ENCODE data around the gene CCDC63.

CCDC63 gene

DNA sequence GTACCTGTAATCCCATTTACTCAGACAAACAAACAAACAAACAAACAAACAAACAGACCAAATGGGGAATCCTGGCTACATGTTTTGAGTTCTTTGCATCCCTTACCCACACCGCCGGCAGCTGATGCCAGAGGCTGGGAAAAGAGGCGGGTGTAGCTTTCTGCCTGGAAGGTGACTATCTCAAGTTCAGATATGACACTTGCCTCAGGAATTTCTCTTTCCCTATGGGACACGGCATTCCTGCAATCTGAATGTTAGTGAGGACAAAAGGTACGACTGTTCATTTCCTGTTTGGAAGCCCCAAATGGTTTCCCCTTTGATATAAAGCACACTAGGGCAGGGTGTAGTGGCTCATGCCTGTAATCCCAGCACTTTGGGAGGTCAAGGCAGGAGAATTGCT lies 70.7 kb downstream of the CCDC63 start:
- no peaks in the 10 kb centered on the region for H3K27me3 ChIP-seq (ENCODE audit: control insufficient read depth, insufficient read depth, low read length, poor library complexity, severe bottlenecking)
- no peaks in the 10 kb centered on the region for H3K36me3 ChIP-seq (ENCODE audit: control insufficient read depth, insufficient read depth, low read length)
- H3K27ac ChIP-seq (ENCODE audit: insufficient read depth, low read depth, low read length, poor library complexity, severe bottlenecking), result no peak overlapping the region
- H3K9me3 ChIP-seq (ENCODE audit: control insufficient read depth, low read length), result no peaks in the 10 kb centered on the region
- H3K4me1 ChIP-seq (ENCODE audit: control insufficient read depth, insufficient read depth, low read length), result peaks cover 1% of the 10 kb centered on the region
- H3K4me3 ChIP-seq (ENCODE audit: insufficient read depth, low read depth, low read length), result no peak overlapping the region
- WGBS, 2 experiments, result 84 to 86% methylated on average over 5 of the region's 5 CpGs

DNA sequence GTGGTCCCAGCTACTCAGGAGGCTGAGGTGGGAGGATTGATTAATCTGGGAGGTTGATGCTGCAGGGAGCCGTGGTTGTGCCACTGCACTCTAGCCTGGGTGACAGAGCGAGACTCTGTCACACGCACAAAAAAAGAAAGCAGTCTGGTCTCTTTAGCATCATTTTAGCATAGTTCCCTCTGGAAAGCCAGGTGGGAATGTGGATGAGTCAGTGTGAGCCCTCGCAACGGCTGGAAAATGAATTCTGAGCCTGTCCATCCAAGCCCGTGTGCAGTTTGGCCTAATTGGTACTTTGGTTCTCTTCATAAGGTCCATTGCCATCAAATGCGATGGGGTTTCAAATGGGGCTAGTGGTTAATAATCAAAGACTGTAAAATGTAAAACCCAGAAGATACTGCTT lies 71.2 kb downstream of the CCDC63 start:
- Histone ChIP-seq H3K36me3 (ENCODE audit: control insufficient read depth, insufficient read depth, low read length) (no peaks in the 10 kb centered on the region), H3K4me1 (ENCODE audit: control insufficient read depth, insufficient read depth, low read length) (peaks cover 6% of the 10 kb centered on the region), H3K27ac (ENCODE audit: insufficient read depth, low read depth, low read length, poor library complexity, severe bottlenecking) (no peak overlapping the region), H3K4me3 (ENCODE audit: insufficient read depth, low read depth, low read length) (no peak overlapping the region), H3K27me3 (ENCODE audit: control insufficient read depth, insufficient read depth, low read length, poor library complexity, severe bottlenecking) (no peaks in the 10 kb centered on the region), H3K9me3 (ENCODE audit: control insufficient read depth, low read length) (no peaks in the 10 kb centered on the region)
- 86 to 89% methylated on average over 7 of the region's 7 CpGs for WGBS, 2 experiments

DNA sequence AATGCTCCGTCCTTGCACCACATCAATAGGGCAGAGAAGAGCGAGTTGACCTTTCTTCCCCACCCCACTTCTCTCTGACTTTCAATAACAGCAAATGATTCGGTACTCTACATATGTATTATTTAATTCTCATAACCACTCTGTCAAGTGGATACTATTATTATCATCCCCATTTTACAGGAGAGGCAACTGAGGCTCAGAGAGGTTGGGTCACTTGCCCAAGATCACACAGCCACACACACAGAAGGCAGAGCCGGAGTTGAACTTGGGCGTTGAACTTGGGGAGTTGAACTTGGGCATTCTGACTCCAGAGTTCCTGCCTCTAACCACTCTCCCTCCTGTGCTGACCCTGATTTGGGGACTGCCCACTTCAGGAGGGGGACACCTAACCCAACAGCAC lies 72.9 kb downstream of the CCDC63 start:
- 90 to 91% methylated on average over 5 of the region's 5 CpGs for WGBS, 2 experiments
- no peaks in the 10 kb centered on the region for H3K27me3 ChIP-seq (ENCODE audit: control insufficient read depth, insufficient read depth, low read length, poor library complexity, severe bottlenecking)
- H3K9me3 ChIP-seq (ENCODE audit: control insufficient read depth, low read length), result no peaks in the 10 kb centered on the region
- H3K4me1 ChIP-seq (ENCODE audit: control insufficient read depth, insufficient read depth, low read length), result peaks cover 11% of the 10 kb centered on the region
- H3K4me3 ChIP-seq (ENCODE audit: insufficient read depth, low read depth, low read length), result no peak overlapping the region
- no peaks in the 10 kb centered on the region for H3K36me3 ChIP-seq (ENCODE audit: control insufficient read depth, insufficient read depth, low read length)
- no peak overlapping the region for H3K27ac ChIP-seq (ENCODE audit: insufficient read depth, low read depth, low read length, poor library complexity, severe bottlenecking)

DNA sequence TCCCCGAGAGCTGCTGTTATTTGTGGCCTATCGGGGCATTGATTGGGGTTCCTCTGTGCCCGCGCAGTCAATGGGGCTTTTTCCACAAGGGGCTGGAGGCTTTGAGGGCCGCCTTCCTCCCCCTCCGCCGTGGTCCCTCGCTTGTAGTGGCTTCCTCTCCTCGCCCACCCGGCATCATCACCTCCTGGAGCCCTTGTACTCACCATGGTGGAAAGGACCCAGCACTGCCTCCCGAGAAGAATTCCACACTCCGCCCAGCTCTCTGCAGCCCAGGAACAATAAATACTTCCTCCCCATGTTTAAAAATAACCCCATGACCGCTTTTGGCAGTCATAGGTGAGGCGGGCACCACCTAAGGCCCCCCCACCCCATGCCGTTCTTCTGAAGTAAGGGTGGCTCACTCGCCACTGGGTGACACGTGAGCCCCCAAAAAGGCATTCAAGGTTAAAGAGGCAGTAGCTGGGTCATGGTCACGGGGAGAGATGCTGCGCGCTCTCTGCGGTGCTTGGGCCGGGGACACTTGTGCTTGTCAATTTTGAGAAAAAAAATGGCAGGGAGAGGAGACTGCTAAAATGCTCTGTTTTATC lies 73.6 kb downstream of the CCDC63 start, which contains the start of gene MYL2:
MYL2 (minus strand) TSS at position 256 of the 587 bp plus-strand sequence; CDS start at position 206, 50 bp downstream.
- Histone ChIP-seq H3K4me1 (ENCODE audit: control insufficient read depth, insufficient read depth, low read length) (peaks cover 11% of the 10 kb centered on the region), H3K27ac (ENCODE audit: insufficient read depth, low read depth, low read length, poor library complexity, severe bottlenecking) (no peak within 1 kb of the TSS), H3K4me3 (ENCODE audit: insufficient read depth, low read depth, low read length) (no peak within 1 kb of the TSS), H3K36me3 (ENCODE audit: control insufficient read depth, insufficient read depth, low read length) (no peaks in the 10 kb centered on the region), H3K9me3 (ENCODE audit: control insufficient read depth, low read length) (no peaks in the 10 kb centered on the region), H3K27me3 (ENCODE audit: control insufficient read depth, insufficient read depth, low read length, poor library complexity, severe bottlenecking) (no peaks in the 10 kb centered on the region)
- 88% methylated on average over 22 of the region's 22 CpGs for WGBS, 2 experiments

DNA sequence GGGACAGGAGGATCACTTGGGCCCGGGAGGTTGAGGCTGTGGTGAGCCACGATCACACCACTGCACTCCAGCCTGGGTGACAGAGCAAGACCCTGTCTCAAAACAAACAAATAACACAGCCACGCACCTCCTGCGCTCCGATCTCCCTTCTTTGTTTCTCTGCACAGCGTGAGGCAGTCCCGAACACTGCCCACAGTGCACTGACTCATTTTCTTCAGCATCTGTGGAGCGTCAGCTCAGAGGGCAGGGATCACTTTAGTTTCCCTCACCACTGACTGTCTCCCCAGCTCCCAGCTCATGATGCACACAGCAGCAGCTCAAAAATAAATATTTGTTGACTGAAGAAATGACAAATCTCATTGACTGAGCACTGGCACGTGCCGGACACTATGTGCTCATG lies 74.5 kb downstream of the CCDC63 start:
- Histone ChIP-seq H3K4me1 (ENCODE audit: control insufficient read depth, insufficient read depth, low read length) (peaks cover 11% of the 10 kb centered on the region), H3K36me3 (ENCODE audit: control insufficient read depth, insufficient read depth, low read length) (no peaks in the 10 kb centered on the region), H3K9me3 (ENCODE audit: control insufficient read depth, low read length) (no peaks in the 10 kb centered on the region), H3K27ac (ENCODE audit: insufficient read depth, low read depth, low read length, poor library complexity, severe bottlenecking) (no peak overlapping the region), H3K4me3 (ENCODE audit: insufficient read depth, low read depth, low read length) (no peak overlapping the region), H3K27me3 (ENCODE audit: control insufficient read depth, insufficient read depth, low read length, poor library complexity, severe bottlenecking) (no peaks in the 10 kb centered on the region)
- 86 to 87% methylated on average over 10 of the region's 10 CpGs for WGBS, 2 experiments

DNA sequence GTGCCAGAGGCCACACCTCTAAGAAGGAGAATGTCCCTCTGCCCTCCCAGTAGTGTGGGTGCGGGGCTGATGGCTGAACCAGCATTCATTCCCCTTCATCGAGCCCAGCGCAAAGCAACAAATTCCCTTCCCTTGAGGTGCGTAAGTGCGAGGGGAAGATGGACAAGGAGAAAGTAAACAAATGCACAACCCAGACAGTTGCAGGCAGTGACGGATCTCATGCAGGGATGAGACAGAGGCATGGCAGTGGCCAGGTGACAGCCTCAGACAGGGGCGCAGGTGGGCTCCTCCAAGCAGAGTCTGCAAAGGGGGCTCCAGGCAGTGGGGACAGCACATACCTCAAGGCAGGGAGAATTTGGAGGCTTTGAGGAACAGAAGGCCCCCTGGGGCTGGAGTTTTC lies 75.9 kb downstream of the CCDC63 start:
- Histone ChIP-seq H3K9me3 (ENCODE audit: control insufficient read depth, low read length) (no peaks in the 10 kb centered on the region), H3K4me3 (ENCODE audit: insufficient read depth, low read depth, low read length) (no peak overlapping the region), H3K36me3 (ENCODE audit: control insufficient read depth, insufficient read depth, low read length) (no peaks in the 10 kb centered on the region), H3K27me3 (ENCODE audit: control insufficient read depth, insufficient read depth, low read length, poor library complexity, severe bottlenecking) (no peaks in the 10 kb centered on the region), H3K27ac (ENCODE audit: insufficient read depth, low read depth, low read length, poor library complexity, severe bottlenecking) (no peak overlapping the region), H3K4me1 (ENCODE audit: control insufficient read depth, insufficient read depth, low read length) (peaks cover 11% of the 10 kb centered on the region)
- WGBS, 2 experiments, result 73 to 77% methylated on average over 7 of the region's 7 CpGs

DNA sequence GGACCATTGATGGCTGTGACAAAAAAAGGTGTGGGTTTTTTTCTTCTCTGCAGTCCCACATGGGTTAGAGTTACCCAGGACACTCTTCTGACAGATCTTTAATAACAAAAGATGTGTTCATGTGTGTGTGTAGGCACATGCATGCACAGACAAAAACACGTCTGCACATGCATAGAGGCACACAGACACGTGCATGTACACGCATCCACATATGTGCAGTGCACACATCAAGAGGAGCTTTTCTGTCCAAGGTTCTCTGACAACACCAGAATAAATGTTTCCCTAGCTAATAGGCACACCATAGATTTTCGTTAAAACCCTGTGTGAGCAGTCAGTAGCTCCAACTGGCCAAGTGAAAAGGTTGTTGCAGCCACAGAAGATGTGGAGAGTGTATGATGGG lies 76.4 kb downstream of the CCDC63 start:
- no peaks in the 10 kb centered on the region for H3K9me3 ChIP-seq (ENCODE audit: control insufficient read depth, low read length)
- no peaks in the 10 kb centered on the region for H3K36me3 ChIP-seq (ENCODE audit: control insufficient read depth, insufficient read depth, low read length)
- no peak overlapping the region for H3K27ac ChIP-seq (ENCODE audit: insufficient read depth, low read depth, low read length, poor library complexity, severe bottlenecking)
- 91 to 96% methylated on average over 4 of the region's 4 CpGs for WGBS, 2 experiments
- peaks cover 12% of the 10 kb centered on the region for H3K4me1 ChIP-seq (ENCODE audit: control insufficient read depth, insufficient read depth, low read length)
- no peaks in the 10 kb centered on the region for H3K27me3 ChIP-seq (ENCODE audit: control insufficient read depth, insufficient read depth, low read length, poor library complexity, severe bottlenecking)
- no peak overlapping the region for H3K4me3 ChIP-seq (ENCODE audit: insufficient read depth, low read depth, low read length)

DNA sequence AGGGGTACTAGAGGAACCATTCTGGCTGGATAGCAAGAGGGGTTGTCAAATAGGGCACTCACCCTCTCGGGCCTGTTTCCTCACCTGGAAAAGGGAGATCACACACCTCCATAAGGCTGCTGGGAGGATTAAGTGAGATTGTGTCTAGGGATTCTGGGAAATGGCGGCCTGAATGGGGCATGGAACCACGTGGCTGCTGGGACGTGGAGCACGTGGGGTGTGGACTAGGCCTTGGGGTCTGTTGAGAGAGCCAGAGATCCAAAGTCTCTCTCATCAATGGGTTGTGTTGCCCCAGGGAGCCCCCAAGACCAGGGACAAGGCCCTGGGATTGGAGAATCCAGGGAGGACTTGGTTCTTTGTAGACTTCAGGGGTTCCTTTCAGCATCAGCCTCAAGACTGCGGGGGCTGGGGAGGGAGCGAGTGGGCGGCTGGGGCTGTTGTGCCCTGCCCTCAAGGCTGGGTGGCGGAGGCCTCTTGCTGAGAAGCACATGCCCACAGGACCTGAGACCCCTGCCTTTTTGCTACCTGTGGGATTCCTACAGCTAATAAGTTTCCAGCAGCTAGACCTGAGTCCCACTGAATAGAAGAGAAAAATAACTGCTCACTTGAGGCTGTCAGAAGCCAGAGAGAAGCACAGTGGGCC lies 77.0 kb downstream of the CCDC63 start:
- no peaks in the 10 kb centered on the region for H3K36me3 ChIP-seq (ENCODE audit: control insufficient read depth, insufficient read depth, low read length)
- 89 to 94% methylated on average over 9 of the region's 9 CpGs for WGBS, 2 experiments
- no peak overlapping the region for H3K4me3 ChIP-seq (ENCODE audit: insufficient read depth, low read depth, low read length)
- H3K27me3 ChIP-seq (ENCODE audit: control insufficient read depth, insufficient read depth, low read length, poor library complexity, severe bottlenecking), result no peaks in the 10 kb centered on the region
- H3K9me3 ChIP-seq (ENCODE audit: control insufficient read depth, low read length), result no peaks in the 10 kb centered on the region
- no peak overlapping the region for H3K27ac ChIP-seq (ENCODE audit: insufficient read depth, low read depth, low read length, poor library complexity, severe bottlenecking)
- H3K4me1 ChIP-seq (ENCODE audit: control insufficient read depth, insufficient read depth, low read length), result peaks cover 14% of the 10 kb centered on the region

DNA sequence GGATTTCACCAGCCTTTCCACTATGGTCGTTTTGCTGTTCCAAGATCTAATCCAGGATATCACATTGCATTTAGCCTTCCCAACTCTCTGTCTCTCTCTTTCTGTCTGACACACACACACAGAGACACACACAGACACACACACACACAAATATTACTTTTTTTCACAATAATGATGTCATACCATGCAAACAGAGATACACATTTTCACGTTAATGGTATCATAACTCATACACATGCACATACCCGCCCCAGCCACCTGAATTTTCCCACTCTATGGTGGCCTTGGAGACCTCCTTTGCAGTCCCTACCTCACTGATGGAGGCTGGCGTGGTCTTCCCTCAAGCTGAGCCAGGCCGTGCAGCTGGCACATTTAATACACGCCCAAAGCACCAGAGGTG lies 80.8 kb downstream of the CCDC63 start:
- no peak overlapping the region for H3K27ac ChIP-seq (ENCODE audit: insufficient read depth, low read depth, low read length, poor library complexity, severe bottlenecking)
- H3K4me3 ChIP-seq (ENCODE audit: insufficient read depth, low read depth, low read length), result no peak overlapping the region
- WGBS, 2 experiments, result 90 to 91% methylated on average over 6 of the region's 6 CpGs
- H3K27me3 ChIP-seq (ENCODE audit: control insufficient read depth, insufficient read depth, low read length, poor library complexity, severe bottlenecking), result no peaks in the 10 kb centered on the region
- H3K4me1 ChIP-seq (ENCODE audit: control insufficient read depth, insufficient read depth, low read length), result peaks cover 12% of the 10 kb centered on the region
- no peaks in the 10 kb centered on the region for H3K36me3 ChIP-seq (ENCODE audit: control insufficient read depth, insufficient read depth, low read length)
- H3K9me3 ChIP-seq (ENCODE audit: control insufficient read depth, low read length), result no peaks in the 10 kb centered on the region

DNA sequence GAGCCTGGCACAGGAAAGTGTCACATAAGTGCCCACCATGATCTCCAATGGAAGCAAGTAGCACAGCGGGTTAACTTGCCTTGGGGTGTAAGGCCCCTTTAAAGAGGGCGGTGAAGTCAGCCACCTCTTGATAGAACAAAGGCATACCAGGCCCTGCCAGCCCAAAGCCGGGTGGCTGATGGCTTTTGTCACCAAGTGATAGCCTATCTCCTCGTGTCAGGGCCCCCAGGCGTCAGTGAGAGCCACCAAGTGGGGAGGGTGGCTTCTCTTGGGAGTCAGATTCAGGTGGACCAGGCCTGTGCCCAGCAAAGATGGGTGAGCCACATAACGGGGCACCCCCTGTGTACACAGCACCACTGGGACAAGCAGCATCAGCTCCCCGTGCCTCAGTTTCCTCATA lies 81.9 kb downstream of the CCDC63 start:
- 59 to 62% methylated on average over 7 of the region's 7 CpGs for WGBS, 2 experiments
- Histone ChIP-seq H3K4me3 (ENCODE audit: insufficient read depth, low read depth, low read length) (no peak overlapping the region), H3K9me3 (ENCODE audit: control insufficient read depth, low read length) (no peaks in the 10 kb centered on the region), H3K27me3 (ENCODE audit: control insufficient read depth, insufficient read depth, low read length, poor library complexity, severe bottlenecking) (peaks cover 3% of the 10 kb centered on the region), H3K36me3 (ENCODE audit: control insufficient read depth, insufficient read depth, low read length) (no peaks in the 10 kb centered on the region), H3K27ac (ENCODE audit: insufficient read depth, low read depth, low read length, poor library complexity, severe bottlenecking) (no peak overlapping the region), H3K4me1 (ENCODE audit: control insufficient read depth, insufficient read depth, low read length) (peaks cover 4% of the 10 kb centered on the region)

Data from ectodermal cell (in vitro differentiated cells).